CD4-positive, alpha-beta T cell (primary cell): ENCODE results near the gene SPATA13. TPM values are rescaled to one million over a fixed set of nuclear protein-coding genes. Genes with fewer than 3 reads are reported as not detected.

Experiments
- ATAC-seq: fragments of 200-7000 bp; cut with Tn5 transposase; one replicate; pipeline ENCODE4 v1.10.0; 2022; ENCODE audit warnings: mild to moderate bottlenecking; ENCODE audit not compliant: poor library complexity
- CTCF ChIA-PET: fragments of 350-600 bp; sonication (Branson Sonifier 250); formaldehyde crosslinking; loops from one replicate; lab custom pipeline; 2021; ENCODE audit warnings: antibody characterized with exemption, inconsistent platforms; lab: Charles Lee
- POLR2A ChIA-PET: fragments of 350-600 bp; sonication (Branson Sonifier 250); formaldehyde crosslinking; loops from one replicate; lab custom pipeline; 2021; ENCODE audit warnings: antibody characterized with exemption, inconsistent platforms; lab: Charles Lee
- DNase-seq, 14 experiments: peaks; one replicate each; pipeline ENCODE4 v3.0.0-alpha.2; 2013 to 2020; ENCODE audit warnings: mixed read lengths in 2 of 14
- H3K27ac ChIP-seq, 2 donors: one replicate each; pipeline versions ENCODE4 v1.5.1 to v1.7.0; 2013; ENCODE audit warnings: low read length in 2 of 2, low read depth in 1 of 2, mild to moderate bottlenecking in 1 of 2
- H3K27me3 ChIP-seq, 2 experiments: 1 replicate in 1 of 2; 2 replicates in 1 of 2; pipeline versions ENCODE4 v1.6.1 to v1.7.0; 2013; ENCODE audit warnings: low read length in 2 of 2, control low read depth in 1 of 2, mild to moderate bottlenecking in 1 of 2, moderate library complexity in 1 of 2; ENCODE audit not compliant: insufficient read depth in 2 of 2, control insufficient read depth in 1 of 2
- H3K36me3 ChIP-seq: one replicate; pipeline ENCODE4 v1.6.1; 2013; ENCODE audit warnings: low read length, control low read depth; ENCODE audit not compliant: insufficient read depth
- H3K4me1 ChIP-seq: one replicate; pipeline ENCODE4 v1.6.1; 2013; ENCODE audit warnings: low read length, control low read depth; ENCODE audit not compliant: insufficient read depth
- H3K4me3 ChIP-seq: one replicate; pipeline ENCODE4 v1.5.1; 2013; ENCODE audit warnings: mild to moderate bottlenecking, low read length, moderate library complexity
- H3K9me3 ChIP-seq, 2 experiments: 1 replicate in 1 of 2; 2 replicates in 1 of 2; pipeline versions ENCODE4 v1.6.1 to v1.7.0; 2013; ENCODE audit warnings: low read length in 2 of 2, mild to moderate bottlenecking in 2 of 2, control low read depth in 1 of 2, moderate library complexity in 1 of 2; ENCODE audit not compliant: control insufficient read depth in 1 of 2, insufficient read depth in 1 of 2
- H3K27ac Mint-ChIP-seq: one replicate; pipeline ENCODE4 v1.8.0; 2020; ENCODE audit warnings: mixed read lengths
- H3K27me3 Mint-ChIP-seq: one replicate; pipeline ENCODE4 v1.8.0; 2021; ENCODE audit warnings: mixed read lengths
- H3K36me3 Mint-ChIP-seq: one replicate; pipeline ENCODE4 v1.8.0; 2021; ENCODE audit warnings: low read depth, mixed read lengths
- H3K4me1 Mint-ChIP-seq: one replicate; pipeline ENCODE4 v1.8.0; 2021; ENCODE audit warnings: low read depth, mixed read lengths
- H3K4me3 Mint-ChIP-seq: one replicate; pipeline ENCODE4 v1.8.0; 2020; ENCODE audit warnings: mild to moderate bottlenecking, mixed read lengths
- H3K9me3 Mint-ChIP-seq: one replicate; pipeline ENCODE4 v1.8.0; 2020; ENCODE audit warnings: mixed read lengths
- CTCF ChIP-seq: fragments of 200-600 bp; IDR thresholded peaks from one replicate; pipeline ENCODE4 v1.8.0; 2022; ENCODE audit warnings: antibody characterized with exemption, mild to moderate bottlenecking
- intact Hi-C, 2 experiments: fragments of 100-400 bp; cut with DNase I in 1 of 2; cut with micrococcal nuclease in 1 of 2; formaldehyde crosslinking; loops; one replicate each; pipeline versions ENCODE4 v1.15.1 to v1.9.0; 2023 to 2025; cut with DNase I, micrococcal nuclease
- total RNA-seq, 174 experiments: library from RNA in 2 of 174; stranded (reverse) in 2 of 174; gene quantifications; one replicate each; pipeline ENCODE4 v1.2.3 and lab custom pipeline; 2021 to 2026

The SPATA13 gene
- total RNA-seq, 2 experiments from 2014 or later: 87.7 to 94.6 TPM

GRCh38 chr13:24252136-24252535 lies 91.6 kb downstream of the SPATA13 start:
- Histone ChIP-seq H3K9me3 (no peaks in the 10 kb centered on the region), H3K27ac (peak overlapping the region; percentile 89 to 92), H3K4me3 (peak overlapping the region; percentile 78), H3K36me3 (peaks cover 18% of the 10 kb centered on the region), H3K27me3 (no peaks in the 10 kb centered on the region), H3K4me1 (peaks cover 67% of the 10 kb centered on the region)
- no peak for ATAC-seq
- Mint-ChIP-seq H3K27me3 (no peaks in the 10 kb centered on the region), H3K9me3 (no peaks in the 10 kb centered on the region), H3K4me1 (peaks cover 82% of the 10 kb centered on the region), H3K27ac (peak overlapping the region; percentile 92), H3K4me3 (peak overlapping the region; percentile 94), H3K36me3 (peaks cover 56% of the 10 kb centered on the region)
- intact Hi-C loops: loop anchor here (5.0 to 10.0 kb wide), 3 partner anchors 55 to 877 kb away; partner anchors contain the start of gene C1QTNF9 (in 1 of the 2)
- DNase-seq: peak in 3 of 14 experiments; percentile 54 to 71 (median 69)
- TF ChIP-seq CTCF: no peak
- CTCF ChIA-PET: interaction anchor here (1.1 to 2.3 kb wide), 6 partner anchors 8 to 40 kb away, joined by 3 to 21 read pairs (median 9); no protein-coding TSS in a partner anchor
- POLR2A ChIA-PET: interaction anchor here (1.2 to 15.3 kb wide), 3 partner anchors 9 to 22 kb away, joined by 4 to 596 read pairs (median 31); no protein-coding TSS in a partner anchor

DNA sequence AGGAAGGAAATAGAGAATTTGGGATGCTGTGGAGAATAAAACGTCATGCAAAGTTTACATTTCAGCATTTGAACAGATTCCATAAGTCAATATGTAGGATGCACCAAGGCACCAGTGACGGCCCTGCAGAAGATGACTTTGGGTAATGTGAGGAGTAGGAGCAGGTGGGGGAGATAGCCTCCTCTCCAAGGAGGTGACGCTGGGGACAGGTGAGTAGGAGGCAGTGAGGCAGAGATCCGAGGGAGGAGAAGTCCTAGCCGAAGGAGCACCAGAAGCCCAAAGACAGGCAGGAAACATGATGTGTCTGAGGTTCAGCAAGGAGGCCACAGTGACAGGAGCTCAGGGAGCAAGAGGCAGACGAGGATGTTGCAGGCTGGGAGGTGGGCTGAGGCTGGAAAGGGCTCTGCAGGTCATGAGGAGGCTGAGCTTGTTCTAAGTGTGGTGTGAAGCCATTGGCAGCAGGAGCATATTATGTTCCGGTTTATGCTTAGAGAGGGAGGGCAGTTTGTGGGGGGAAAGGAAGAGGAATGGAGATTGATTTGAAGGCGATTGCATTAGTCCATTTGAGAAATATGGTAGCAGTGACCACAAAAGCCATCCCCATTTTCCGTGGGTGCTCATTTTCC lies 93.1 kb downstream of the SPATA13 start:
- H3K36me3 ChIP-seq: peaks cover 31% of the 10 kb centered on the region
- peaks cover 90% of the 10 kb centered on the region for H3K4me1 Mint-ChIP-seq
- H3K9me3 Mint-ChIP-seq: no peaks in the 10 kb centered on the region
- H3K27me3 Mint-ChIP-seq: no peaks in the 10 kb centered on the region
- H3K36me3 Mint-ChIP-seq: peaks cover 71% of the 10 kb centered on the region
- DNase-seq (peak in 5 of 14 experiments; percentile 26 to 61 (median 52)), ATAC-seq (no peak)
- peaks cover 76% of the 10 kb centered on the region for H3K4me1 ChIP-seq
- H3K4me3 ChIP-seq: peak overlapping the region; percentile 78
- H3K27ac Mint-ChIP-seq: peak overlapping the region; percentile 92
- peak overlapping the region; percentile 89 to 92 for H3K27ac ChIP-seq
- POLR2A ChIA-PET: interaction anchor here (0.6 to 15.3 kb wide), 7 partner anchors 8 to 932 kb away, joined by 3 to 596 read pairs (median 4); no protein-coding TSS in a partner anchor
- H3K4me3 Mint-ChIP-seq: peak overlapping the region; percentile 94
- no peaks in the 10 kb centered on the region for H3K9me3 ChIP-seq
- no peaks in the 10 kb centered on the region for H3K27me3 ChIP-seq
- CTCF ChIA-PET: interaction anchor here (1.3 to 3.0 kb wide), 4 partner anchors 11 to 53 kb away, joined by 4 to 16 read pairs (median 8); no protein-coding TSS in a partner anchor
- TF ChIP-seq CTCF: no peak
- intact Hi-C loops: loop anchor here (1.0 to 10.0 kb wide), 4 partner anchors 10 to 879 kb away; partner anchors contain the start of gene C1QTNF9 (in 1 of the 2)

- H3K4me3 ChIP-seq: peak overlapping the region; percentile 78
Measured at GRCh38 chr13:24254146-24254841, 93.8 kb downstream of the SPATA13 start.

More at GRCh38 chr13:24254146-24254841, 93.8 kb downstream of the SPATA13 start:
- peaks cover 76% of the 10 kb centered on the region for H3K4me1 ChIP-seq
- intact Hi-C loops: loop anchor here (1.0 to 10.0 kb wide), 4 partner anchors 9 to 879 kb away; partner anchors contain the start of gene C1QTNF9 (in 1 of the 2)
- ATAC-seq (peak; percentile 66), DNase-seq (peak; percentile 46 to 92 (median 64))
- Mint-ChIP-seq H3K27me3 (no peaks in the 10 kb centered on the region), H3K36me3 (peaks cover 75% of the 10 kb centered on the region), H3K27ac (peak overlapping the region; percentile 92), H3K4me1 (peaks cover 91% of the 10 kb centered on the region), H3K4me3 (peak overlapping the region; percentile 94), H3K9me3 (no peaks in the 10 kb centered on the region)
- H3K27ac ChIP-seq: peak overlapping the region; percentile 89 to 92
- no peaks in the 10 kb centered on the region for H3K27me3 ChIP-seq
- H3K36me3 ChIP-seq: peaks cover 36% of the 10 kb centered on the region
- TF ChIP-seq CTCF: no peak
- CTCF ChIA-PET: interaction anchor here (1.0 to 3.0 kb wide), 5 partner anchors 10 to 52 kb away, joined by 4 to 16 read pairs (median 8); no protein-coding TSS in a partner anchor
- POLR2A ChIA-PET: interaction anchor here (0.6 to 15.3 kb wide), 9 partner anchors 16 to 933 kb away, joined by 3 to 596 read pairs (median 4); partner anchors contain the start of gene PARP4
- no peaks in the 10 kb centered on the region for H3K9me3 ChIP-seq
